ENCODE measurements around the gene ABCA7.

DNA sequence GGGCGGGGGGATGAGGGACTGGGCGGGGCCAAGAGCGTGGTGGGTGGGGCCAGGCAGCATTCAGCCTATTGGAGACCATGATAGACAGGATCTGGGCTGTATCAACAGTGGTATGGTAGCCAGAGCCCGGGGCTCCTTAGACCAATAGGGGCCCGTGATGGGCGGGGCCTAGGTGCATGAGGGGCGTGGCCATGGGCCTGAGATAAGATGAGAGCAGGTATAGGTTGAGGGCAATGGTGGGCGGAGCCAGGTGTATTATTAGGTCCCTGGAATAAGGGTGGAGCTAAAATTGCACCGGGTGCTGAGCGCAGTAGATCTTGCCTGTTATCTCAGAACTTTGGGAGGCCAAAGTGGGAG lies 5.3 kb downstream of the ABCA7 start:
- TF ChIP-seq, protein P1, sequence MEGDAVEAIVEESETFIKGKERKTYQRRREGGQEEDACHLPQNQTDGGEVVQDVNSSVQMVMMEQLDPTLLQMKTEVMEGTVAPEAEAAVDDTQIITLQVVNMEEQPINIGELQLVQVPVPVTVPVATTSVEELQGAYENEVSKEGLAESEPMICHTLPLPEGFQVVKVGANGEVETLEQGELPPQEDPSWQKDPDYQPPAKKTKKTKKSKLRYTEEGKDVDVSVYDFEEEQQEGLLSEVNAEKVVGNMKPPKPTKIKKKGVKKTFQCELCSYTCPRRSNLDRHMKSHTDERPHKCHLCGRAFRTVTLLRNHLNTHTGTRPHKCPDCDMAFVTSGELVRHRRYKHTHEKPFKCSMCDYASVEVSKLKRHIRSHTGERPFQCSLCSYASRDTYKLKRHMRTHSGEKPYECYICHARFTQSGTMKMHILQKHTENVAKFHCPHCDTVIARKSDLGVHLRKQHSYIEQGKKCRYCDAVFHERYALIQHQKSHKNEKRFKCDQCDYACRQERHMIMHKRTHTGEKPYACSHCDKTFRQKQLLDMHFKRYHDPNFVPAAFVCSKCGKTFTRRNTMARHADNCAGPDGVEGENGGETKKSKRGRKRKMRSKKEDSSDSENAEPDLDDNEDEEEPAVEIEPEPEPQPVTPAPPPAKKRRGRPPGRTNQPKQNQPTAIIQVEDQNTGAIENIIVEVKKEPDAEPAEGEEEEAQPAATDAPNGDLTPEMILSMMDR (IDR thresholded peaks at IDR 0.05): no peak
- no peak for TF ChIP-seq POLR2A (IDR thresholded peaks at IDR 0.05; ENCODE audit: low read depth)

Data from esophagus muscularis mucosa (tissue), 3 donors.